HG02840 (cell line): ENCODE results near the gene ZNF385B.

Experiments used
- ATAC-seq: cut with Tn5 transposase; IDR thresholded peaks from one replicate; pipeline ENCODE4 v1.9.1; 2021; ENCODE audit warnings: mild to moderate bottlenecking, moderate library complexity, moderate number of reproducible peaks; ENCODE audit not compliant: unreplicated experiment, low FRiP score

Gene ZNF385B

GRCh38 chr2:179561702-179562101 lies 299.7 kb downstream of the ZNF385B start:
- ATAC-seq: no peak

- ATAC-seq: no peak
Observed at GRCh38 chr2:179560257-179560735, 301.1 kb downstream of the ZNF385B start.

GRCh38 chr2:179559108-179559806 lies 302.2 kb downstream of the ZNF385B start:
- ATAC-seq: no peak

GRCh38 chr2:179558010-179558934 lies 303.1 kb downstream of the ZNF385B start:
- ATAC-seq: no peak

DNA sequence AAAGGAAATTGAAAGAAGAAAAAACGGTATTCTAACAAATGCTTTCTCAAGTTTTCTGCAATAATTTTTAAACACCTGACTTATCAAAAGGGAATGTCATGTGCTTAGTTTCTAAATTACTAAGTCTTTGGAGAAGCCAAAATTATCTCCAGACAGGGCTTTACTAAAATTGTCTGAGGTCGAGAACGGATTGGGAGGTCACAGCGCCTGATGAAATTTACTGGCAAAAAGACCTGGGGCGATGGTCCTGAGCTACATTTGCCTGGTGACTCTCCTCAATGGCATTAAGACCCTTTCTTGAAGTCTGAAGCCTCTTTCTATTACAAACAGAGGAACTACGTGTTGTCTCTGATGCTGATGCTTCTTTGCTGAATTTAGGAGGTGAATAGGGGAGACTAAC lies 305.0 kb downstream of the ZNF385B start:
- ATAC-seq: no peak

DNA sequence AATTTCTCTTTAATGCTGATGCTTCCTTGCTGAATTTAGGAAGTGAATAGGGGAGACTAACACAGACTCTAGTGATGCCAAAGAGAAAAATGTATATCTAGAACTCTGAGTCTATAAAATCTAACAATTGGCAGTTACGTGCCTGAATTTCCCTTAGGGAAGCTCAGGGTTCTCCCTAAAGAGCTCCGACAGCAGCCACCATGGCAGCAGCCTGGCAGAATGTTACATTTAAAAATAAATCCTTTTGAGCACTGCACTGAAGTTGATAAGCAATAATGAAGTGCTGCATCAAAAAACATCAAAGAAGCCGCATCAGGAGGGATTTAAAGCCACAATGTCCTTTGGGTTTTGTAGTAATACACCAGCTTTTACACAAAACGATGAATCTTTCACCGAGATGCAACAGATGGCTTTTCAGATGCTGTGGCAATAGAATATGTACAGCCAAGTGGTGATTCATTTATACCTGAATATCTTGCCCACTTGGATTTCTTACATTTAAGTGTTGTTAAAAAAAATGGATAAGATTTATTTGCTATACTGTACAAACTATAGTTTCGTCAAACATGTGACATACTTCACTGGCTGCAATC lies 305.6 kb downstream of the ZNF385B start:
- no peak for ATAC-seq

- ATAC-seq: no peak
Observed at GRCh38 chr2:179554639-179555386, 306.6 kb downstream of the ZNF385B start.

- no peak for ATAC-seq
Observed at GRCh38 chr2:179553382-179553781, 308.0 kb downstream of the ZNF385B start.

GRCh38 chr2:179551539-179552045 lies 309.8 kb downstream of the ZNF385B start:
- no peak for ATAC-seq

DNA sequence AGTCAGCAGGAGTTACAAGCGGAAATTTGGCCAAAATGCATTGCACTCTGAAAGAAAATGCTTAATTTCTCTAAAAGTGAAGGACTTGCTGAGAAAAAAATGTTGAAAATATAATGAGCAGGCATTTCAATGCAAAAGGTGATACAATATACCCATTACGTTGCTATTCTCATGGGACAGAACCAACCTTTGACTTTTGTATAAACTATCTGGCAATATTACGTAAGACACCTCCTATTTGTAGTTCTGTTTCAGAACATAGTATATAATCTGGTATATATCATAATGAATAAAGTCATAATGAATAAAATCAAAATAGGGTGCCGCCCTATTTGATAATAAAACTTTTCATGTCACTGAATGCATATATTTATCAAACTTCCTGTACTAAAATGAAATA lies 310.6 kb downstream of the ZNF385B start:
- ATAC-seq: no peak

GRCh38 chr2:179550214-179550613 lies 311.2 kb downstream of the ZNF385B start:
- no peak for ATAC-seq

DNA sequence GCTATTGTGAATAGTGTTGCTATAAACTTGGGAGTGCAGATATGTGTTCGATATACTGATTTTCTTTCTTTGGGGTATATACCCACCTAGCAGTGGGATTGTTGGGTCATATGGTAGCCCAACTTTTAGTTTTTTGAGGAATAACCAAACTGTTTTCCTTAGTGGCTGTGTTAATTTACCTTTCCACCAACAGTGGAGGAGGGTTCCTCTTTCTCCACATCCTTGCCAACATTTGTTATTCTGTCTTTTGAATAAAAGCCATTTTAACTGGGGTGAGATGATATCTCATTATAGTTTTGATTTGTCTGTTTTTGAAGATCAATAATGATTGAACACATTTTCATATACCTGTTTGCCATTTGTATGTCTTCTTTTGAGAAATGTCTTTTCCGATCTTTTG lies 314.8 kb downstream of the ZNF385B start:
- ATAC-seq: no peak

DNA sequence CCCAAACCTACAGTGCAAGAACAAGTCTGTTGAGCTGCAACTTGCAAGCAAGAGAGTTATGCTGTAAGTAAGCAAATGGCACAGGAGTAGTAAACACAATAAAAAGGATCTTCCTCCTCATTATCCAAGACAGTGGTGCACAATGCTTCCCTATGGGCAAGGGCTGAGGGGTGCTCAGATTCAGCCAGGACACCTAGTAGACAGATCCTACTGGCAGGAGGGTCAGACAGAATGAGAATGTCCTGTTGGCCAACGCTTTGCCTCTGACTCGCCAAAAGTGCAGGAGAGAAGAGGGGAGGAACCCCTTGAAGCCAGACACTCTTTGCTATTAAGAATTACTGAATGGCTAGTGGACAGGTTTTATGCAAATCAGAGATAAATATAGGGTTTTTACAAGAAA lies 316.4 kb downstream of the ZNF385B start:
- ATAC-seq: no peak

- ATAC-seq: no peak
Observed at GRCh38 chr2:179543361-179543901, 318.0 kb downstream of the ZNF385B start.

GRCh38 chr2:179541586-179541985 lies 319.8 kb downstream of the ZNF385B start:
- no peak for ATAC-seq

DNA sequence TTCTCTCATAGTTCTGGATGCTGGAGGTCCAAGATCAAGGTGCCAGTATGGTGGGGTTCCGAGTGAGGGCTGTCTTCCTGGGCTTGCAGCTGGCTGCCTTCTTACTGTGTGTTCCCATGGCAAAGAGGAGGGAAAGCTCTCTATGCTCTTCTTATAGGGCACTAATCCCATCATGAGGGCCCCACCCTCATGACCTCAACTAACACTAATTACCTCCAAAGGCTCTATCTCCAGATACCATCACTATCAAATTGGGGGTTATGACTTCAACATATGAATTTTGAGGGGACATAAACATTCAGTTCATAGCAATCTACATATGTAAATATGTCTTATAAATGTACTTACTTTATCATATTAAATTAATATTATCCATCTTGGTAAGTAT lies 322.3 kb downstream of the ZNF385B start:
- ATAC-seq: no peak

GRCh38 chr2:179538406-179539123 lies 322.8 kb downstream of the ZNF385B start:
- no peak for ATAC-seq

GRCh38 chr2:179536185-179536584 lies 325.2 kb downstream of the ZNF385B start:
- no peak for ATAC-seq

DNA sequence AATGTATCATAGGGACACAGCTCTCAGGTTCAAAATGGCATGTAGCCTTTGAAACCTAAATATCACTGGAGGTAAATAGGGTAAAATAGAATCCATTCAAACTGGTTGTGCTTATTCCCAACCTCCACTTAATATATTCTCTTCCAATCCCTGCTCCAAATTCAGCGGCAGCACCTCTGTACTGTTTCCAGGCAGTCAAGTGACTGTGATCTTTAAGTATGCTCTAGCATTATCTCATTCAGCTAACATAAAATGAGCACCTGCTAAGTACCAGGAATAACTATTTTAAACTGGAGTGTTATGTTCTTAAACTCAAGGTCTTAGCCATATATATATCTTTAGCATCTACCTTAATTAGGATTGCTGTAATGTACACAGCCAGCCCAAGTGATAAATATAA lies 327.5 kb downstream of the ZNF385B start:
- ATAC-seq: no peak
